Prostate gland (tissue), 2 donors: ENCODE measurements around the gene CDC42BPB. TPM values are rescaled to one million over a fixed set of nuclear protein-coding genes. Genes with fewer than 3 reads are reported as not detected.

Source experiments
- DNase-seq: peaks from one replicate; pipeline ENCODE4 v3.0.0-alpha.2; 2019; ENCODE audit warnings: low spot score
- H3K27ac ChIP-seq, 2 donors: fragments of 200-600 bp; sonication (generic); 2 replicates each; pipeline ENCODE4 v1.5.1; 2017 to 2019
- H3K27me3 ChIP-seq: fragments of 200-600 bp; sonication (generic); replicated peaks from 2 replicates; pipeline ENCODE4 v1.5.1; 2019; ENCODE audit not compliant: insufficient read depth
- H3K36me3 ChIP-seq, 2 donors: fragments of 200-600 bp; sonication (generic); 1 replicate in 1 of 2; 2 replicates in 1 of 2; pipeline versions ENCODE4 v1.5.1 to v1.8.1; 2017 to 2019
- H3K4me1 ChIP-seq: fragments of 200-600 bp; sonication (generic); replicated peaks from 2 replicates; pipeline ENCODE4 v1.5.1; 2019
- H3K4me3 ChIP-seq, 2 donors: fragments of 200-600 bp; sonication (generic); 2 replicates each; pipeline ENCODE4 v1.5.1; 2017 to 2019
- H3K9me3 ChIP-seq: fragments of 200-600 bp; sonication (generic); 2 replicates; pipeline ENCODE4 v1.5.1; 2017
- CTCF ChIP-seq, 4 experiments: fragments of 200-600 bp in 2 of 4; fragments of 450-650 bp in 2 of 4; sonication (generic) in 2 of 4; IDR thresholded peaks; 1 replicate in 3 of 4; 2 replicates in 1 of 4; pipeline ENCODE4 v1.5.1; 2016 to 2019; ENCODE audit warnings: antibody characterized with exemption in 4 of 4, mild to moderate bottlenecking in 2 of 4, moderate library complexity in 2 of 4
- POLR2A ChIP-seq: fragments of 450-650 bp; IDR thresholded peaks from one replicate; pipeline ENCODE4 v1.6.1; 2016; ENCODE audit warnings: antibody characterized with exemption, mild to moderate bottlenecking
- POLR2AphosphoS5 ChIP-seq: sonication (generic); formaldehyde crosslinking; IDR thresholded peaks from one replicate; pipeline ENCODE4 v1.6.1; 2017; ENCODE audit warnings: antibody characterized with exemption
- WGBS: methylation state at CpG from one replicate; pipeline ENCODE4 v1.1.5; 2018; 5-methylcytosine and 5-hydroxymethylcytosine counted together
- intact Hi-C: fragments of 100-400 bp; cut with DNase I; formaldehyde crosslinking; loops from one replicate; pipeline ENCODE4 v1.14.2; 2022
- total RNA-seq, 2 donors: library from RNA; depleted of rRNA; stranded (reverse); fragments of >200 nt; gene quantifications; one replicate each; pipeline ENCODE4 v1.1.0, GENCODE V29; 2016

CDC42BPB gene
- total RNA-seq, 2 donors from 2014 or later = 78.9 to 172 TPM

DNA sequence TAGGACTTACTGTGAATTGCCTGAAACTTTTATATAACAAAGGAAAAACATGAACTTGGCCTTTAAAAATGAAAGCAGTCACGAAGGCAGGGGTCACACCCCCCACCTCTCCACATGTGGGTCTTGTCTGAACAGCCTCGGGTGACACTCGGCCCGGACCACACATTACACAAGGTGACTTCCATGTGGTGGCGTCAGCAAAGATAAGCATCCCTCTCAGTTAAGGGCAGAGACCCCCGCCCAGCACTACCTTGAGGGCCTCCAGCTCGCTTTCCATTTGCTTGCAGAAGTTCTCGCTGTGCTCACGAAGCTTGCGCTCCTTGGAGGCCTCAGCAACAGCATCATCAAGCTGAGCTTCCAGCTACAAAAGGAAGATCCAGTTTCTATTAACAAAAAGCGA is 87.4 kb downstream of the CDC42BPB start:
- intact Hi-C loops = no loop called here
- H3K27ac ChIP-seq = no peak overlapping the region
- no peaks in the 10 kb centered on the region for H3K4me1 ChIP-seq
- 87% methylated on average over 11 of the region's 11 CpGs for WGBS
- peaks cover 6 to 43% of the 10 kb centered on the region in 2 donors for H3K36me3 ChIP-seq
- TF ChIP-seq CTCF (IDR thresholded peaks at IDR 0.05) (no peak), POLR2AphosphoS5 (no peak)
- DNase-seq = no peak
- no peaks in the 10 kb centered on the region for H3K27me3 ChIP-seq
- H3K9me3 ChIP-seq = no peaks in the 10 kb centered on the region
- H3K4me3 ChIP-seq = no peak overlapping the region

- intact Hi-C loops = no loop called here
- WGBS = 92% methylated on average over 26 of the region's 26 CpGs
Measured at GRCh38 chr14:102969060-102969791, 88.1 kb downstream of the CDC42BPB start.

DNA sequence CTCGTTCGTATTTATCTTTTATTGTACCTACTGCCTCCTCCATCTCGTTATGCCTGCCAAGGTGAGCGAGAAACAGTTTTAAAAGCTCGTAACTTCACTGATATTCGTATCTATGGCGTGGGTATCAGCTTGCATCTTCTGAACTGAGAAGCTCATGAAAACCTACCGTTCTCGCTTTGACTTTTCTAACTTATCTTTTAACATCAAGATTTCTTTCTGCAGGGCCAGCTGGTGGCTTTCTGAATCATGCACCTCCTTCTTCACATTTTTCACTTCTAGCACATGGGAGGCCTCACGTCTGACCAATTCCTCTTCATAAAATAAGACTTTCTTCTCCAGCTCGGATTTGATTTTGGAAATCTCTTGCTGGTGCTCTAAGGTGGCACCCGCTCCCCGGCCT is 89.0 kb downstream of the CDC42BPB start:
- Histone ChIP-seq H3K4me1 (no peaks in the 10 kb centered on the region), H3K36me3 (peaks cover 6 to 37% of the 10 kb centered on the region in 2 donors), H3K9me3 (no peaks in the 10 kb centered on the region), H3K4me3 (no peak overlapping the region), H3K27me3 (no peaks in the 10 kb centered on the region), H3K27ac (no peak overlapping the region)
- intact Hi-C loops = no loop called here
- TF ChIP-seq POLR2A (no peak), POLR2AphosphoS5 (no peak), CTCF (IDR thresholded peaks at IDR 0.05) (no peak)
- DNase-seq = no peak
- WGBS = 88% methylated on average over 13 of the region's 13 CpGs

More at GRCh38 chr14:102969060-102969791, 88.1 kb downstream of the CDC42BPB start:
- no peak overlapping the region for H3K27ac ChIP-seq
- peaks cover 6 to 43% of the 10 kb centered on the region in 2 donors for H3K36me3 ChIP-seq
- no peak for TF ChIP-seq POLR2AphosphoS5
- no peak for TF ChIP-seq CTCF (IDR thresholded peaks at IDR 0.05)
- TF ChIP-seq POLR2A = no peak
- H3K9me3 ChIP-seq = no peaks in the 10 kb centered on the region
- no peaks in the 10 kb centered on the region for H3K4me1 ChIP-seq
- no peak overlapping the region for H3K4me3 ChIP-seq
- H3K27me3 ChIP-seq = no peaks in the 10 kb centered on the region
- no peak for DNase-seq

- intact Hi-C loops = no loop called here
- no peak overlapping the region for H3K27ac ChIP-seq
- no peaks in the 10 kb centered on the region for H3K9me3 ChIP-seq
- peaks cover 6 to 39% of the 10 kb centered on the region in 2 donors for H3K36me3 ChIP-seq
- no peak for DNase-seq
- whole genome bisulfite sequencing = 95% methylated on average over 14 of the region's 14 CpGs
- H3K4me1 ChIP-seq = no peaks in the 10 kb centered on the region
- H3K27me3 ChIP-seq = no peaks in the 10 kb centered on the region
- TF ChIP-seq CTCF (IDR thresholded peaks at IDR 0.05) (no peak), POLR2AphosphoS5 (no peak), POLR2A (no peak)
- H3K4me3 ChIP-seq = no peak overlapping the region
Measured at GRCh38 chr14:102967506-102967795, 89.9 kb downstream of the CDC42BPB start.
